Fibroblast of lung (primary cell): Measurements from ENCODE around the gene MON1B. TPM values are rescaled to one million over a fixed set of nuclear protein-coding genes. Genes with fewer than 3 reads are reported as not detected.
"Not testable (repeated sequence)": the region's sequence is repeated elsewhere in the genome, so short reads cannot be mapped to it uniquely, and the experiment has no call there.

ENCODE experiments used
- DNase-seq, 2 donors: peaks; one replicate each; pipeline versions ENCODE4 v3.0.0 to v3.0.0-alpha.2; 2010; ENCODE audit warnings: low read depth in 2 of 2
- H2AFZ ChIP-seq: 2 replicates; pipeline ENCODE4 v1.5.1; 2012; ENCODE audit warnings: low read length, control low read depth, inconsistent platforms
- H3K27ac ChIP-seq: 2 replicates; pipeline ENCODE4 v1.5.1; 2011; ENCODE audit warnings: low read length, control low read depth; ENCODE audit not compliant: insufficient read depth
- H3K27me3 ChIP-seq: 2 replicates; pipeline ENCODE4 v1.5.1; 2011; ENCODE audit warnings: mild to moderate bottlenecking, low read length; ENCODE audit not compliant: control insufficient read depth, insufficient read depth
- H3K36me3 ChIP-seq: 2 replicates; pipeline ENCODE4 v1.5.1; 2011; ENCODE audit warnings: low read length; ENCODE audit not compliant: control insufficient read depth, insufficient read depth
- H3K4me1 ChIP-seq: 2 replicates; pipeline ENCODE4 v1.5.1; 2011; ENCODE audit warnings: low read length; ENCODE audit not compliant: control insufficient read depth, insufficient read depth; ENCODE audit errors: extremely low read depth
- H3K4me2 ChIP-seq: 2 replicates; pipeline ENCODE4 v1.5.1; 2011; ENCODE audit warnings: low read length, control low read depth; ENCODE audit not compliant: insufficient read depth; ENCODE audit errors: extremely low read depth
- H3K4me3 ChIP-seq, 4 experiments: fragments of 200-600 bp in 1 of 4; sonication (generic) in 1 of 4; replicated peaks in 1 of 4; 2 replicates each; pipeline ENCODE4 v1.5.1; 2011 to 2016; ENCODE audit warnings: low read length in 4 of 4, low read depth in 3 of 4, mild to moderate bottlenecking in 3 of 4, control low read depth in 2 of 4, inconsistent platforms in 1 of 4, mixed read lengths in 1 of 4; ENCODE audit not compliant: insufficient read depth in 1 of 4; ENCODE audit errors: control extremely low read depth in 1 of 4
- H3K79me2 ChIP-seq: 2 replicates; pipeline ENCODE4 v1.5.1; 2012; ENCODE audit warnings: mild to moderate bottlenecking, low read length, inconsistent platforms; ENCODE audit not compliant: control insufficient read depth, insufficient read depth
- H3K9ac ChIP-seq: 2 replicates; pipeline ENCODE4 v1.5.1; 2011; ENCODE audit warnings: mild to moderate bottlenecking, low read length, control low read depth; ENCODE audit not compliant: insufficient read depth
- H3K9me3 ChIP-seq: 2 replicates; pipeline ENCODE4 v1.5.1; 2012; ENCODE audit warnings: low read depth, low read length; ENCODE audit not compliant: control insufficient read depth, insufficient read depth
- H4K20me1 ChIP-seq: 2 replicates; pipeline ENCODE4 v1.5.1; 2011; ENCODE audit warnings: low read length; ENCODE audit not compliant: control insufficient read depth, insufficient read depth; ENCODE audit errors: extremely low read depth
- CTCF ChIP-seq, 2 donors: IDR thresholded peaks in 1 of 2; conservative IDR thresholded peaks in 1 of 2; 1 replicate in 1 of 2; 2 replicates in 1 of 2; pipeline ENCODE4 v1.5.1; 2011 to 2012; ENCODE audit warnings: low read length in 2 of 2, control low read depth in 1 of 2, inconsistent platforms in 1 of 2, low read depth in 1 of 2, mild to moderate bottlenecking in 1 of 2
- EZH2 ChIP-seq: IDR thresholded peaks from 2 replicates; pipeline ENCODE4 v1.5.1; 2012; ENCODE audit warnings: low read length, control low read depth, mild to moderate bottlenecking; ENCODE audit errors: missing control alignments
- polyA plus RNA-seq, 2 donors: library from polyadenylated mRNA; depleted of rRNA in 1 of 2; stranded (reverse) in 1 of 2; unstranded in 1 of 2; fragments of >200 nt; gene quantifications; 2 replicates each; pipeline ENCODE4 v1.2.1, GENCODE V29; 2011 to 2012; ENCODE audit warnings: missing spikeins in 1 of 2
- total RNA-seq: library from RNA; depleted of rRNA; stranded (reverse); fragments of >200 nt; gene quantifications from 2 replicates; pipeline ENCODE4 v1.2.1, GENCODE V29; 2014

MON1B gene
- total and polyA plus RNA-seq, 2 donors (not counting 1 experiment from before 2014, with no cell fraction given), result 7.3 to 12.7 TPM

GRCh38 chr16:77157346-77158058, 33.5 kb upstream of the MON1B start:
- H3K27me3 ChIP-seq, result no peaks in the 10 kb centered on the region
- H2AFZ ChIP-seq, result no peak overlapping the region
- H3K4me2 ChIP-seq, result no peak overlapping the region
- H3K27ac ChIP-seq, result no peak overlapping the region
- H3K9ac ChIP-seq, result no peak overlapping the region
- TF ChIP-seq EZH2, result no peak
- TF ChIP-seq CTCF (conservative IDR thresholded peaks at IDR 0.05 in 1 of 2, IDR thresholded peaks at IDR 0.05 in 1 of 2; ENCODE audit: low read depth in 1 of 2, low read length in 2 of 2), result no peak
- H3K36me3 ChIP-seq, result no peaks in the 10 kb centered on the region
- no peaks in the 10 kb centered on the region for H3K79me2 ChIP-seq
- H3K9me3 ChIP-seq, result no peaks in the 10 kb centered on the region
- no peak overlapping the region for H3K4me3 ChIP-seq
- no peaks in the 10 kb centered on the region for H4K20me1 ChIP-seq
- DNase-seq, result no peak
- H3K4me1 ChIP-seq, result no peaks in the 10 kb centered on the region

- TF ChIP-seq CTCF (conservative IDR thresholded peaks at IDR 0.05 in 1 of 2, IDR thresholded peaks at IDR 0.05 in 1 of 2; ENCODE audit: low read depth in 1 of 2, low read length in 2 of 2) (no peak), EZH2 (no peak)
- no peak for DNase-seq
- no peaks in the 10 kb centered on the region for H3K79me2 ChIP-seq
These were observed 32.7 kb upstream of the MON1B start for GRCh38 chr16:77158293-77158692.

GRCh38 chr16:77165006-77165405, 26.0 kb upstream of the MON1B start:
- no peak overlapping the region for H2AFZ ChIP-seq
- no peaks in the 10 kb centered on the region for H3K79me2 ChIP-seq
- no peaks in the 10 kb centered on the region for H3K4me1 ChIP-seq
- no peaks in the 10 kb centered on the region for H3K27me3 ChIP-seq
- H4K20me1 ChIP-seq, result no peaks in the 10 kb centered on the region
- no peaks in the 10 kb centered on the region for H3K9me3 ChIP-seq
- H3K9ac ChIP-seq, result no peak overlapping the region
- no peak overlapping the region for H3K4me2 ChIP-seq
- TF ChIP-seq EZH2 (no peak), CTCF (conservative IDR thresholded peaks at IDR 0.05 in 1 of 2, IDR thresholded peaks at IDR 0.05 in 1 of 2; ENCODE audit: low read depth in 1 of 2, low read length in 2 of 2) (no peak)
- H3K4me3 ChIP-seq, result no peak overlapping the region
- no peaks in the 10 kb centered on the region for H3K36me3 ChIP-seq
- no peak for DNase-seq
- H3K27ac ChIP-seq, result no peak overlapping the region

More at GRCh38 chr16:77158293-77158692, 32.7 kb upstream of the MON1B start:
- H3K4me3 ChIP-seq, result no peak overlapping the region
- H3K27me3 ChIP-seq, result no peaks in the 10 kb centered on the region
- H3K9me3 ChIP-seq, result no peaks in the 10 kb centered on the region
- no peak overlapping the region for H3K9ac ChIP-seq
- no peaks in the 10 kb centered on the region for H4K20me1 ChIP-seq
- no peak overlapping the region for H3K4me2 ChIP-seq
- no peaks in the 10 kb centered on the region for H3K36me3 ChIP-seq
- H2AFZ ChIP-seq, result no peak overlapping the region
- H3K4me1 ChIP-seq, result no peaks in the 10 kb centered on the region
- no peak overlapping the region for H3K27ac ChIP-seq

GRCh38 chr16:77165536-77166236, 25.3 kb upstream of the MON1B start:
- not testable (repeated sequence) for H4K20me1 ChIP-seq, H3K79me2 ChIP-seq, H3K4me2 ChIP-seq, H3K27ac ChIP-seq, H3K9me3 ChIP-seq, H3K4me3 ChIP-seq, H2AFZ ChIP-seq, H3K9ac ChIP-seq, H3K36me3 ChIP-seq, H3K27me3 ChIP-seq, H3K4me1 ChIP-seq, DNase-seq
